SK-N-MC (cell line): ENCODE measurements around the gene PRKN.

ENCODE experiments used
- EZH2 ChIP-seq: fragments of 200-600 bp; sonication (generic); IDR thresholded peaks from one replicate; pipeline ENCODE4 v1.6.1; 2017; ENCODE audit warnings: antibody characterized with exemption
- POLR2AphosphoS5 ChIP-seq: IDR thresholded peaks from 2 replicates; pipeline ENCODE4 v1.6.1; 2012; ENCODE audit warnings: mild to moderate bottlenecking, low read depth, low read length, borderline replicate concordance

DNA sequence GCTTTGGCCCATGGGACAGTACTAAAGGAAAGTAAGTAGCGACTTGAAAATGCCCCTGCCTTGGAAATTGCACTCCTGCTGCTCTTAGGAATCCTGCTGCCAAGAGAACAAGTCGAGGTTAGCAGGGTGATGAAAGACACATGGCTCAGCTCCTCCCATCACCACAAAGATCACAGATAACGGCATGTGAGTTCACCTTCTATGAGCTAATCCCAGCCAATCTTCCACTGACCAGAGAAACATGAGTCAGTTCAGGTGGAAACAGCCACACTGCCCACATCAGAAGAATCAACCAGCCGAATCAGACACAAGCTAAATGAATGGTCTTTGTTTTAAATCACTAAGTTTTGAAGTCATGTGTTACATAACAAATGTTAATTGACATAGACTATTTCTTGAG, 106.3 kb downstream of the PRKN start:
- TF ChIP-seq POLR2AphosphoS5 (no peak), EZH2 (no peak)
